GM23248 (cell line): ENCODE measurements around the gene ELK3.

Source experiments
- EZH2 ChIP-seq: fragments of 200-600 bp; sonication (generic); IDR thresholded peaks from 2 replicates; pipeline ENCODE4 v1.6.1; 2018; ENCODE audit warnings: antibody characterized with exemption, mild to moderate bottlenecking; ENCODE audit not compliant: insufficient read depth, poor library complexity, severe bottlenecking
- EZH2phosphoT487 ChIP-seq: fragments of 200-600 bp; sonication (generic); IDR thresholded peaks from 2 replicates; pipeline ENCODE4 v1.6.1; 2018; ENCODE audit warnings: antibody characterized with exemption, moderate library complexity, mild to moderate bottlenecking, low read depth; ENCODE audit not compliant: insufficient read depth

- TF ChIP-seq EZH2: no peak
- no peak for TF ChIP-seq EZH2phosphoT487
Observed at GRCh38 chr12:96265400-96265799, 71.2 kb downstream of the ELK3 start.
